HepG2 (cell line): Measurements from ENCODE around the gene ZNF341.

ENCODE experiments used
- FOXK1 ChIP-seq: sonication (generic); formaldehyde crosslinking; IDR thresholded peaks from 2 replicates; pipeline ENCODE4 v1.4.0; 2020; ENCODE audit warnings: low read depth, missing genetic modification reagents, borderline replicate concordance
- HNF4A ChIP-seq: sonication (generic); formaldehyde crosslinking; IDR thresholded peaks from 2 replicates; pipeline ENCODE4 v1.4.0; 2020; ENCODE audit warnings: missing genetic modification reagents
- RAD21 ChIP-seq: fragments of 450-650 bp; formaldehyde crosslinking; IDR thresholded peaks from 2 replicates; pipeline ENCODE4 v1.5.0; 2020; ENCODE audit warnings: mild to moderate bottlenecking
- RARG ChIP-seq: sonication (generic); formaldehyde crosslinking; IDR thresholded peaks from 2 replicates; pipeline ENCODE4 v1.4.0; 2020; ENCODE audit warnings: low read depth, mild to moderate bottlenecking, missing genetic modification reagents
- SALL2 ChIP-seq: sonication (generic); formaldehyde crosslinking; IDR thresholded peaks from 2 replicates; pipeline ENCODE4 v1.8.1; 2023; ENCODE audit warnings: mild to moderate bottlenecking, missing genetic modification reagents, inconsistent platforms
- TCF7L2 ChIP-seq: IDR thresholded peaks from 2 replicates; pipeline ENCODE4 v1.6.1; 2011; ENCODE audit warnings: mild to moderate bottlenecking, low read depth, low read length, moderate library complexity
- TEAD2 ChIP-seq: sonication (generic); formaldehyde crosslinking; IDR thresholded peaks from 2 replicates; pipeline ENCODE4 v1.9.0; 2021; ENCODE audit warnings: missing genetic modification reagents
- XBP1 ChIP-seq: sonication (generic); formaldehyde crosslinking; IDR thresholded peaks from 2 replicates; pipeline ENCODE4 v1.5.0; 2020; ENCODE audit warnings: missing genetic modification reagents
- ZNF407 ChIP-seq: sonication (generic); formaldehyde crosslinking; IDR thresholded peaks from one replicate; pipeline ENCODE4 v1.5.1; 2020; ENCODE audit warnings: mild to moderate bottlenecking, missing genetic modification reagents; ENCODE audit errors: not compliant biosample characterization
- TF ChIP-seq, protein P1 (sequence below), 2 experiments: IDR thresholded peaks; 2 replicates each; pipeline ENCODE4 v1.6.1; 2011 to 2012; ENCODE audit warnings: low read length in 2 of 2, borderline replicate concordance in 1 of 2, low read depth in 1 of 2, mild to moderate bottlenecking in 1 of 2, moderate library complexity in 1 of 2
- TF ChIP-seq, protein P2 (sequence below): sonication (generic); formaldehyde crosslinking; IDR thresholded peaks from 2 replicates; pipeline ENCODE4 v1.5.0; 2020; ENCODE audit warnings: mild to moderate bottlenecking, missing genetic modification reagents, moderate library complexity
- TF ChIP-seq, protein P3 (sequence below): sonication (generic); formaldehyde crosslinking; conservative IDR thresholded peaks from 2 replicates; pipeline ENCODE4 v1.8.0; 2022; ENCODE audit warnings: missing genetic modification reagents

- TF ChIP-seq FOXK1 (CRISPR knock-in tag) (no peak), RAD21 (CRISPR knock-in tag) (no peak), HNF4A (CRISPR knock-in tag) (no peak), ZNF407 (CRISPR knock-in tag) (no peak), RARG (CRISPR knock-in tag) (no peak), SALL2 (CRISPR knock-in tag) (no peak), TEAD2 (CRISPR knock-in tag) (no peak), XBP1 (no peak), TCF7L2 (no peak)
- TF ChIP-seq, protein P1, sequence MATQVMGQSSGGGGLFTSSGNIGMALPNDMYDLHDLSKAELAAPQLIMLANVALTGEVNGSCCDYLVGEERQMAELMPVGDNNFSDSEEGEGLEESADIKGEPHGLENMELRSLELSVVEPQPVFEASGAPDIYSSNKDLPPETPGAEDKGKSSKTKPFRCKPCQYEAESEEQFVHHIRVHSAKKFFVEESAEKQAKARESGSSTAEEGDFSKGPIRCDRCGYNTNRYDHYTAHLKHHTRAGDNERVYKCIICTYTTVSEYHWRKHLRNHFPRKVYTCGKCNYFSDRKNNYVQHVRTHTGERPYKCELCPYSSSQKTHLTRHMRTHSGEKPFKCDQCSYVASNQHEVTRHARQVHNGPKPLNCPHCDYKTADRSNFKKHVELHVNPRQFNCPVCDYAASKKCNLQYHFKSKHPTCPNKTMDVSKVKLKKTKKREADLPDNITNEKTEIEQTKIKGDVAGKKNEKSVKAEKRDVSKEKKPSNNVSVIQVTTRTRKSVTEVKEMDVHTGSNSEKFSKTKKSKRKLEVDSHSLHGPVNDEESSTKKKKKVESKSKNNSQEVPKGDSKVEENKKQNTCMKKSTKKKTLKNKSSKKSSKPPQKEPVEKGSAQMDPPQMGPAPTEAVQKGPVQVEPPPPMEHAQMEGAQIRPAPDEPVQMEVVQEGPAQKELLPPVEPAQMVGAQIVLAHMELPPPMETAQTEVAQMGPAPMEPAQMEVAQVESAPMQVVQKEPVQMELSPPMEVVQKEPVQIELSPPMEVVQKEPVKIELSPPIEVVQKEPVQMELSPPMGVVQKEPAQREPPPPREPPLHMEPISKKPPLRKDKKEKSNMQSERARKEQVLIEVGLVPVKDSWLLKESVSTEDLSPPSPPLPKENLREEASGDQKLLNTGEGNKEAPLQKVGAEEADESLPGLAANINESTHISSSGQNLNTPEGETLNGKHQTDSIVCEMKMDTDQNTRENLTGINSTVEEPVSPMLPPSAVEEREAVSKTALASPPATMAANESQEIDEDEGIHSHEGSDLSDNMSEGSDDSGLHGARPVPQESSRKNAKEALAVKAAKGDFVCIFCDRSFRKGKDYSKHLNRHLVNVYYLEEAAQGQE (IDR thresholded peaks at IDR 0.05; ENCODE audit: borderline replicate concordance in 1 of 2, low read depth in 1 of 2, low read length in 2 of 2), result no peak
- TF ChIP-seq, protein P2, sequence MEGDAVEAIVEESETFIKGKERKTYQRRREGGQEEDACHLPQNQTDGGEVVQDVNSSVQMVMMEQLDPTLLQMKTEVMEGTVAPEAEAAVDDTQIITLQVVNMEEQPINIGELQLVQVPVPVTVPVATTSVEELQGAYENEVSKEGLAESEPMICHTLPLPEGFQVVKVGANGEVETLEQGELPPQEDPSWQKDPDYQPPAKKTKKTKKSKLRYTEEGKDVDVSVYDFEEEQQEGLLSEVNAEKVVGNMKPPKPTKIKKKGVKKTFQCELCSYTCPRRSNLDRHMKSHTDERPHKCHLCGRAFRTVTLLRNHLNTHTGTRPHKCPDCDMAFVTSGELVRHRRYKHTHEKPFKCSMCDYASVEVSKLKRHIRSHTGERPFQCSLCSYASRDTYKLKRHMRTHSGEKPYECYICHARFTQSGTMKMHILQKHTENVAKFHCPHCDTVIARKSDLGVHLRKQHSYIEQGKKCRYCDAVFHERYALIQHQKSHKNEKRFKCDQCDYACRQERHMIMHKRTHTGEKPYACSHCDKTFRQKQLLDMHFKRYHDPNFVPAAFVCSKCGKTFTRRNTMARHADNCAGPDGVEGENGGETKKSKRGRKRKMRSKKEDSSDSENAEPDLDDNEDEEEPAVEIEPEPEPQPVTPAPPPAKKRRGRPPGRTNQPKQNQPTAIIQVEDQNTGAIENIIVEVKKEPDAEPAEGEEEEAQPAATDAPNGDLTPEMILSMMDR (CRISPR knock-in tag), result no peak
- TF ChIP-seq, protein P3, sequence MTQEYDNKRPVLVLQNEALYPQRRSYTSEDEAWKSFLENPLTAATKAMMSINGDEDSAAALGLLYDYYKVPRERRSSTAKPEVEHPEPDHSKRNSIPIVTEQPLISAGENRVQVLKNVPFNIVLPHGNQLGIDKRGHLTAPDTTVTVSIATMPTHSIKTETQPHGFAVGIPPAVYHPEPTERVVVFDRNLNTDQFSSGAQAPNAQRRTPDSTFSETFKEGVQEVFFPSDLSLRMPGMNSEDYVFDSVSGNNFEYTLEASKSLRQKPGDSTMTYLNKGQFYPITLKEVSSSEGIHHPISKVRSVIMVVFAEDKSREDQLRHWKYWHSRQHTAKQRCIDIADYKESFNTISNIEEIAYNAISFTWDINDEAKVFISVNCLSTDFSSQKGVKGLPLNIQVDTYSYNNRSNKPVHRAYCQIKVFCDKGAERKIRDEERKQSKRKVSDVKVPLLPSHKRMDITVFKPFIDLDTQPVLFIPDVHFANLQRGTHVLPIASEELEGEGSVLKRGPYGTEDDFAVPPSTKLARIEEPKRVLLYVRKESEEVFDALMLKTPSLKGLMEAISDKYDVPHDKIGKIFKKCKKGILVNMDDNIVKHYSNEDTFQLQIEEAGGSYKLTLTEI (CRISPR knock-in tag), result no peak
These were observed 80.5 kb downstream of the ZNF341 start for GRCh38 chr20:33812152-33812849.
